GM18505 (cell line): Measurements from ENCODE around the gene INSIG1.

Experiments used
- ATAC-seq: cut with Tn5 transposase; IDR thresholded peaks from one replicate; pipeline ENCODE4 v1.9.1; 2021; ENCODE audit not compliant: unreplicated experiment
- POLR2A ChIP-seq: IDR thresholded peaks from 4 replicates; pipeline ENCODE4 v1.6.1; 2011; ENCODE audit warnings: borderline replicate concordance; ENCODE audit not compliant: insufficient read depth, insufficient read length; ENCODE audit errors: extremely low read depth

INSIG1 gene

GRCh38 chr7:155259866-155260497, 37.7 kb upstream of the INSIG1 start:
- no peak for ATAC-seq
- TF ChIP-seq POLR2A = no peak

DNA sequence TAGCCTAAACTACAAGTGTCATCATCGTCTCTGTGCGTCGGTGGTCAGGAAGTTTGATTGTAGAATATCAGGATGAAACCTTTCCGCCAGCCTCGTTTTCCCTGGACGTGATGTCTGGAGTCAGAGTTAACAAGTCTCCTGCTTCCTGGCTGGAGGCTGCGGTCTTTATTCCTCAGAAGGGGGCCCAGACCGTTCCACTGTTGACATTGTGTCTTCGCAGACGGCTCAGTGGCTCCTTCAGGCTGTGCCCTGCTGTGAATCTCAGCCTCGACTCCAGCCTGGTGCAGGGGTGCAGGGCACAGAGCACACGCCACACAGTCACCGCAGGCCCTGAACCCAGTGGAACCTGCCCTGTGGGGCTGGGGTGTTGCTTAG, 37.2 kb upstream of the INSIG1 start:
- no peak for ATAC-seq
- TF ChIP-seq POLR2A = no peak

DNA sequence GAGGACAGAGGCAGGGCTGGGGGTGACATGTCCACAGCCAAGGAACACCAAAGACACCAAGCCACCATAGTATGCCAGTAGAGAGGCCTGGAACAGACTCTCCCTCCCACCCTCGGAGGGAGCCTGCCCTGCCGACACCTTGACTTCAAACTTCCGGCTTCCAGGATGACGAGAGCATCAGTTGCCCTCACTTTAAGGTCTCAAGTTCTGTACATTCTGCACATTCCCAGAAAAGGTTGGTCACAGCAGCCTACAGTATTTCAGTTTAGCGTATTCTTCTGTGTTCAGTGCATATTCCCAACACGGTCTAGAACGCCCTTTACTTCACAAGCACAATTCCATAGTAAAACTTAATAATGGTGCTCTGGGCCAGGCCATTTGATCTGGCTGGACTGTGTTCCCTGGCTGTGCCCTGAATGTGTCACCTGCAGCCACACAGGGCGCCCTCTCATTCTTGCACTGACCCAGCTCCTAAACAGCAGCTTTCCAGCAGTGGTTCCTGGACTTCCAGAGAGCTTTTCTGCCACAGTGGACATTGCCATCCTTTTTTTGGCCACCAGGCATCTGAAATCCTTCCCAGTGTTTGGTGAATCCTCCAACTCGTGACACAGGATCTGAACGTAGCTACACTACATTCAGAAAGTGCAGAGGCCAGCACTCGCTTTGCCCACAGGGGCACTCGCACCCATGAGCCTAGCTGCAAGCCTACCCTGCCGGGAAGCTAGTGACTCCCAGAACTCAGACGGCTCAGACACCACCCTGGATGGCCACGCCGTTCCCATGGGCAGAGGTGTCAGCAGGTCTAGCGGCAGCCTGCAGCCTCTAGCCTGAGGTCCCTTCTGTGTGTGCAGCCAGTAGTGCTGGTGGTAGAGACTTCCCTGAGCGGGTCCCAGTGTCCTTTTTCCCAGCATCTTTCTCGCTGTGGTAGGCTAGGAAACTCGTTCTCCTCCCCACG, 36.4 kb upstream of the INSIG1 start:
- ATAC-seq = no peak
- TF ChIP-seq POLR2A = no peak

DNA sequence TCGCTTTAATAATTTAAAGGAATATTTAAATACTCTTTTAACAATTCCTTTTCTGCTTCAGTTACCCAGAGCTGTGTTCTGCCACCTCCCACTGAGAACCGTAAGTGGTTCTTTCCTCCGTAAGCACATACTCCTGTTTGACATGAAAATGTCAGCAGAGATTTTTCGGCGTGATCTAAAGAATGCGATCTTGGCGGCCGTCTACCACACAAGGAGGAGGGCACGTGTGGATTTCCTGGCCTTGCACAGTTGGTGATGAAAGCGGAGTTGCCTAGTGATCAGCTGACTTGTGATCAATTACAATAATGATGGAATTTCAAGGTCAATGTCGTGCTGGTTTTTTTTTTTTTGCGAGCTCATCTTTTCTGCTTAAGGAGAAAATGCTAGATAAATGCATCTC, 35.6 kb upstream of the INSIG1 start:
- TF ChIP-seq POLR2A = no peak
- ATAC-seq = no peak

GRCh38 chr7:155263051-155263450, 34.6 kb upstream of the INSIG1 start:
- no peak for ATAC-seq

GRCh38 chr7:155263581-155264143, 34.0 kb upstream of the INSIG1 start:
- no peak for ATAC-seq
- TF ChIP-seq POLR2A = no peak

More at GRCh38 chr7:155263051-155263450, 34.6 kb upstream of the INSIG1 start:
- TF ChIP-seq POLR2A = no peak

GRCh38 chr7:155265144-155265543, 32.5 kb upstream of the INSIG1 start:
- no peak for TF ChIP-seq POLR2A
- no peak for ATAC-seq

DNA sequence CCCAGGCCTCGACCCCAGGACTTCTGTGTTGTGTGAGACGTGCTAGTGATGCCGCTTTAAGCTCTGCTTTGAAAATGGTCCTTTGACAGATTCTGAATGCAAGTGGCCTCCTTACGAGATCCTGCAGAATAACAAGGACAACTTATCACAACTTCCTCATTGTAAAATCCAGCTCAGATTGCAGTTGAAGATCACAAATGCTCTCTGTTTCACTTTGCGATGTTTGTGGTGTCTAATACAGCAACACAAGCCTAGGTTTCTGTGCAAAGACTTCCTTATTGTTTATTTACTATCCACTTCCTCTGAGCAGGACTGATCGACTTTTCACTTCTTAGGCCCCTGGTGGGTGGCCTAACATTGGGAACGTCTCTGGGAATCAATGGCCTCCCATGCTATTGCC, 31.7 kb upstream of the INSIG1 start:
- no peak for TF ChIP-seq POLR2A
- no peak for ATAC-seq

- TF ChIP-seq POLR2A = no peak
- ATAC-seq = no peak
These were observed 31.2 kb upstream of the INSIG1 start for GRCh38 chr7:155266440-155266839.

- TF ChIP-seq POLR2A = no peak
- no peak for ATAC-seq
These were observed 30.7 kb upstream of the INSIG1 start for GRCh38 chr7:155267023-155267422.

DNA sequence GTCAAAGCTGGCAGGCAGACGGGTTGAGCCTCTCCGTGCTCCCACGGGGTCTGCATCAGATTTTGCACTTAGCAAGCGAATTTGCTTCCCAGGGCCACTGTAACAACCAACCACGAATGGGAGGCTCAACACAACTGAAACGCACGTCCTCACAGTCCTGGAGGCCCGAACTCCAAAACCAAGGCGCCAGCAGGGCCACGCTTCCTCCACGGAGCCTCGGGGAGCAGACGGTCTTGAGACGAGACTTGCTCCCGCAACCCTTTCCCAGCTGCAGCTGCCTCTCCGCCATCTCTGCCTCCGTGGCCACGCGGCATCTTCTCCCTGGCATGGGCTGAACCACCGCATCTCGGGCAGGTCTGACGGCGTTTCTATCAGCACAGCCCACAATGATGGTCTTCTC, 30.2 kb upstream of the INSIG1 start:
- TF ChIP-seq POLR2A = no peak
- ATAC-seq = no peak

- ATAC-seq = no peak
- TF ChIP-seq POLR2A = no peak
These were observed 29.5 kb upstream of the INSIG1 start for GRCh38 chr7:155268211-155268610.

- no peak for TF ChIP-seq POLR2A
- ATAC-seq = no peak
These were observed 28.6 kb upstream of the INSIG1 start for GRCh38 chr7:155268921-155269650.
